HG02943 (cell line): ENCODE measurements around the gene OXCT1.

Experiments
- ATAC-seq: cut with Tn5 transposase; IDR thresholded peaks from one replicate; pipeline ENCODE4 v1.9.1; 2021; ENCODE audit warnings: mild to moderate bottlenecking, low read depth, moderate library complexity; ENCODE audit not compliant: unreplicated experiment

OXCT1 gene

DNA sequence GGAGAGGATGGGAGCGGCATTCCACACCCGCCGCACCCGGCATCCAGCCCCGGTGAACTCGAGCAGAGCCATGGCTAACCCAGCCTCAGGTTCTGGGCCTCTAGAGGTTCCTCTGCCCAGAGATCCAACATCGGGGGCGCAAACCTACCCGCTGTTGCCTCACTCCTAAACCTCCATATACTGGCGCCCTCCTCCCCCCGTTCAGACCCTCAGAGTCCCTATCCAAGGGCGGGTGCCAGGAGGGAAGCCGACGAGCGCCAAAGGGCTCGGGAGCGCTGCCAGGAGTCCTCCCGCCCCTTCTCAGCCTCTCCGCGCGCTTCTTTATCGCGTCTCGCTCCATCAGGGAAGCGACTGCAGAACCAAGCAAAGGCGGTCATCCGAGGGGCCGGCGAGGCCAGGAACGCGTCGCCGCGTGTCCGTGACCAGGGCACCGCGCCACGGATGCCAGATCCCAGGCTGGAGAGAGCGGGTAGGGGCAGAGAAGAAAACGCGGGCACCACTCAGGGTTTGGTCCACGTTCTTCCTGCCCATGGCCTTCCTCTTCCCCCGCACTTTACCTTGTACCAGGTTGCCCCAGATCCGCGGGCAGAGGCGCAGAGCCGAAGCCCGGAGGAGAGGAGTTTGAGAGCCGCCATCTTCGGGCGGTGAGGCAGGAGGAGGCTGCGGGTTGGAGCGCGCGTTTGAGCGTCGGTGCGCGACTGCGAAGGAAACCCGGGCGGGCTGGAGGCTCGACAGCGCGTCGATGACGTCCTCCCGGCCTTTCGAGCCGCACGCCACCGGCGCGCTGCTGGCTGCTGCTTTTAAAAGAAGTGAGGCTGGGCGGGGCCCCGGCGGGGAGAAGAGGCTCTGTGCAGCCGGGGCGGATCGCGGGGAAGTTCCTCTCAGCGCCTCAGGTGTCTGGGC is at the start of gene OXCT1:
TSS of gene OXCT1 (minus strand) at position 702 of the 903 bp plus-strand sequence. CDS start at position 635, 67 bp downstream.
- ATAC-seq, result peak; percentile 88

- ATAC-seq, result no peak
These were observed 47.9 kb upstream of the OXCT1 start for GRCh38 chr5:41918105-41918504.

DNA sequence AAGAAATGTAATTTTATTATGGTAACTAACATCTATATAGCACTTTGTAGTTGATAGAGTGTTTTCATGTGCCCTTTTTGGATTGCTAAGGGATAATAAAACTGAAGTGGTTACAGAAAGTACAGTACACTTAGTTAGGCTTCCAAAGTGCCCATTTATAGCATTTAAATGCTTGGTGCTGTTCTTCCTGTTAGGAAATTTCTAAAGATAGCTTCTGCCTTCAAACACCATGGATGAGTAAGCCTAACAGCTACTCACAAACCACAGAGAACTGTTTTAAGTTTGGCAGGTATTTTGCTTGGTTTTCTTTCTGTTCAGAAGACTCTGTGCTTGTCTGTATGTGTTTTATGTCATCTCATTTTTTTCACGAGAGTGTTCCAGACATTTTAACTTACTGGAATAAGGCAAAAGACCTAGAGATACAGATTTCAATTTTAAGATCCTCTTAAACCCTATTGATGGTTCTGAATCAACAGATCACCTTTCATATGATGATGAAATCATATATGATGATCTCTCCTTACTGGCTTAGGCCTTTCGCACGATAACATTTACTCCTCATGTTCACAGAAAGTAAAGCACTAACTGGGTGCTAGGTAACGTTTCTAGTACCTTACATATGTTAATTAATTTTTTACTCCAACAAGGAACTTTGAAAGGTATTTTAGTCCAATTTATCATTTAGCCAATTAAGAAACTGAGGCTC is 38.3 kb upstream of the OXCT1 start:
- ATAC-seq, result no peak

DNA sequence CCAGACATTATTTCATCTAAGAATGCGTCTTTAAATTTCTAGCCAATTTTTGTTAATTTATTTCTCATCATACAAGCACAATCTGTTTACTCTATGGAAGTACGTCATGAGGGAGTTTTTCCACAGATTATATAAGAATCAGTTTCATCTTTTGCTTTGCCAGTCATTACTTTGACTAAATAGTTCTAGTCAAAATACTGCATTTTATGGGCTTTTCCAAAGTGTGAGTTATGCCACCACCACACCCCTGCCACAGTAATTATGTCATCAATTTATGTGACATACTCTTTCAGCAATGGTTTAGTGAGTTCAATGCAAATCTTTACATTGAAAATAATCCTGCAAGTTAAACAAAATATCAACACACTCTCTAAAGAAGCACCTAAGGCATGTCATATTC is 35.9 kb upstream of the OXCT1 start:
- ATAC-seq, result no peak

DNA sequence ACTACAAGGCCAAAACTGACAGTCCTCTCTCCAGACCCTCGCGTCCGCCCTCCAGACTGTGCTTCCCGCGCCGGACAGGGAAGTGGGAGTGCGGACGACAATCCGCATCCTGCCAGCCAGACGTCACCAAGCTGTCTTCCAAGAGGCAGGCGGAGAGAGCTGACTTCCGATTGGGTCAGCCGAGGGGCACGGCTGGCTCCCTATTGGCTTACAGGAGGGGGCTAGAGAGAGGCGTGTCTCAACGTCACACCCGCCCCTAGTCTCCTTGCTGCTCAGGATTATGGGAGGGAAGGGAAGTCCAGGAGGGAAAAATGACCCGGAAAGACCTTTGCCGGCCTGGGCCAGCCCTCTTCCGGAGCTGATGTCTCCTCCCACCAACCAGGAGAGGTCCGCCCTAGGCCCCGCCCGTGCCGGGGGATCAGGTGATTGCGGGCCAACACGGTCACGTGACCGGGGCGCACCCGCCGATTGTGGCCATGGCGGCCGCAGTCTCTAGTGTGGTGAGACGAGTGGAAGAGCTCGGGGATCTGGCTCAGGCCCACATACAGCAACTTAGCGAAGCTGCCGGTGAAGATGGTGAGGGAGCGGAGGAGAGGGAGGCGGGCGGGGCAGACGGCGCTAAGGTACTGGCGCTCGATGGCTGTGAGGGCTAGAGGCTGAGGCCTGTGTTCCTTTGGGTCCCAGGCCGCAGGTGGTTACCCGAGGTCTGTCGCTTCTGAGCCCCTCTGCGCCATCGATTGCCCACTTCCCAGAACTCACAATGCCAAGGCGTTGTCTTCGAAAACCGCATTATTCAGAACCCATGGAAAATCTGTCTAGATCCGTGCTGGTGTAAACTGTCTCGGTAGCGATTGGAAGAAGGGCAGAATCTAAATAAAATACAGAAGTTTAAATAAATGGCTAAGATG is 33.9 kb upstream of the OXCT1 start, which contains the start of gene RIMOC1:
TSS of gene RIMOC1 (plus strand) at position 453 of the 908 bp plus-strand sequence. CDS start at position 477, 24 bp downstream.
- ATAC-seq, result peak; percentile 99

GRCh38 chr5:41903382-41903891 is 33.2 kb upstream of the OXCT1 start:
- ATAC-seq, result no peak

- no peak for ATAC-seq
These were observed 26.0 kb upstream of the OXCT1 start for GRCh38 chr5:41896230-41896629.

DNA sequence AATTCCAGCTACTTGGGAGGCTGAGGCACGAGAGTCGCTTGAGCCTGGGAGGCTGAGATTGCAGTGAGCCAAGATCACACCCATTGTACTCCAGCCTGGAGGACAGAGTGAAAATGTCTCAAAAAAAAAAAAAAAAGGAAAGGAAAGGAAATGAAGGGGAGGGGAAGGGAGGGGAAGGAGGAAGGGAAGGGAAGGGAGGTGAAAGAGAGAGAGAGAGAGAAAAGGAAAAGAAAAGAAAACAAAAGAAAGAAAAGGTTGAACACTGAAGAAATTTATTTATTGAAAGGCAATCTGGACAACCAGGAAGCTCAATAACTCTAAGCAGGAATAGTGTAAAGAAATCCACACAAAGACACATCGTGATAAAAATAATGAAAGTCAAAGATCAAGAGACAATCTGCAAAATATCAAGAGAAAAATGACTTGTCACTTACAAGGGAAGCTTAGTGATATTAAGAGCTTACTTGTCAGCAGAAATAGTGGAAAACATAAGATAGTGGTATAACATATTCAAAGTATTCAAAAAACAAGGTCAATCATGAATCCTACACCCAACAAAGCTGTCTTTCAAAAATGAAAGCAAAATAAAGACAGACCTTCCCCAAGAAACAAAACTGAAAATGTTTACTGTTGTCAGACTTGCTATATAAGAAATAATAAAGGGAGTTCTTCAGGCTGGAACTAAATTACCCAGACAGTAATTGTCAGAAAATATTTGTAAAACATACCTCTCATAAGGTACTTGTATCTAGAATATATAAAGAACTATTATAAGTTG is 23.0 kb upstream of the OXCT1 start:
- ATAC-seq, result peak; percentile 68

DNA sequence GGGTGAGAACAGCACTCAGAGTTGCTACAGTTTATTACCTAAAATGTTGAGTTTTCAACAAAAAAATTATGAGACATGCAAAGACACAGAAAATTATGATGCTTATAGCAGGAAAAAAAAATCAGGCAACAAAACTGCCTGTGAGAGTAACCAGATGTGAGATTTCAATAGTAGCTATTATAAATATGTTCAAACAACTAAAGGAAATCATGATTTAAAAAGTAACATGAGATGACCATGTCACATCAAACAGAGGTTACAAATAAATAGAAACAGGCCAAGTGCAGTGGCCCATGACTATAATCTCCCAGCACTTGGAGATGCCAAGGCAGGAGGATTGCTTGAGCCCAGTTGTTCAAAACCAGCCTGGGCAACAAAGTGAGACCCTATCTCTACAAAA is 21.8 kb upstream of the OXCT1 start:
- ATAC-seq, result no peak

- no peak for ATAC-seq
These were observed 21.0 kb upstream of the OXCT1 start for GRCh38 chr5:41891066-41891707.

- ATAC-seq, result no peak
These were observed 15.1 kb upstream of the OXCT1 start for GRCh38 chr5:41885286-41885685.

- no peak for ATAC-seq
These were observed 13.7 kb upstream of the OXCT1 start for GRCh38 chr5:41883936-41884335.

GRCh38 chr5:41883243-41883642 is 13.0 kb upstream of the OXCT1 start:
- no peak for ATAC-seq

DNA sequence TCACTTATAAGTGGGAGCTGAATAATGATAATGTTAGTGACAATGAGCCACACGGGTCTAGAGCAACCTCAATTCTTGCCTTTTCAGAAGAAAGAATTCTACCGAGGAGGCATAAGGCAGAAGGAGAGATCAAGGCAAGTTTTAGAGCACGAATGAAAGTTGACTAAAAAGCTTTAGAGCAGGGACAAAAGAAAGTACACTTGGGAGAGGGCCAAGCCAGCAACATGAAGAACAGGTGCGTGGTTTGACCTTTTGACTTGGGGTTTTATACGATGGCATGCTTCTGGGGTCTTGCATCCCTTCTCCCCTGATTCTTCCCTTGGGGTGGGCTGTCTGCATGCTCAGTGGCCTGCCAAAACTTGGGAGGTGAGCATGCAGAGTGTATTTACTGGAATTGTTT is 12.5 kb upstream of the OXCT1 start:
- no peak for ATAC-seq

GRCh38 chr5:41878643-41879478 is 8.6 kb upstream of the OXCT1 start:
- ATAC-seq, result peak; percentile 69

- ATAC-seq, result peak; percentile 39
These were observed 7.9 kb upstream of the OXCT1 start for GRCh38 chr5:41878173-41878572.

- ATAC-seq, result no peak
These were observed 7.2 kb upstream of the OXCT1 start for GRCh38 chr5:41877408-41877807.

DNA sequence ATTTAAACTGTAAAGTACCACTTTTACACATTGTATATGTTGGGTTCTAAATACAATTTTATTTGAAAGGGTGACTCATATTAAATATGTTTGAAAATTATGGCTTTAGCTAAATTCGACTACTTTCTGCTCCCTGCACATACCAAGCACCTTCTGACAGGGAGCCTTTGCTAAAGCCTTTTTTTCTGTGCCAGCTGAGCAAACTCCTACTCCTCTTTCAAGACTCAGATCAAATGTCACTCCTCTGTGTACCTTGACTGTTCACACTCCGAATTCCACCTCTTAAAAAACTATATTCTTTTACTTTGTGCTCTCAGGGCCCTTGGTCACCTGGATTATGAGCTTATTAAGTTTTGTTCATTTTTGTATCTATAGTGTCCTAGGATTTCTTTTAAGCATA is 6.5 kb upstream of the OXCT1 start:
- no peak for ATAC-seq
